GM18499 (cell line): Measurements from ENCODE around the gene MLH3.
"Not testable (repeated sequence)": the region's sequence is repeated elsewhere in the genome, so short reads cannot be mapped to it uniquely, and the experiment has no call there.

Source experiments
- ATAC-seq: cut with Tn5 transposase; IDR thresholded peaks from one replicate; pipeline ENCODE4 v1.9.1; 2021; ENCODE audit warnings: moderate number of reproducible peaks; ENCODE audit not compliant: insufficient read depth, unreplicated experiment

The MLH3 gene

DNA sequence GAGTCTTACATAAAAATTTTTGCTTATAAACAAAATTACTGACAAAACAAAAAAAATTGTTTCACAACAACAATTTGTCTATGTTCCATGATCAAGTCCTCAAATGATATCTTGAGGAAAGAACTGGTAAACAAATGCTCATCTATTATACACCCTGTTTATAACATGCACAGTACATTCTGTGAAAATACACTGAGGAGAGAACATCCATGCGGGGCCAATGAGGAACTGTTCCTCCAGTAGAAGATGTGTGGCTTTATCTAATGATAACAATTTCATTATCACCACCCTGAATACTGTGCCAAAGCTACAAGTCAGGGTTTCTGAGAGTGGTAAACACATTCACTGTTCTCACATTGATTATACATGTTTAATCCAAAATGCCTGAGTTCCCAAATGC, 10.8 kb downstream of the MLH3 start:
- ATAC-seq: no peak

DNA sequence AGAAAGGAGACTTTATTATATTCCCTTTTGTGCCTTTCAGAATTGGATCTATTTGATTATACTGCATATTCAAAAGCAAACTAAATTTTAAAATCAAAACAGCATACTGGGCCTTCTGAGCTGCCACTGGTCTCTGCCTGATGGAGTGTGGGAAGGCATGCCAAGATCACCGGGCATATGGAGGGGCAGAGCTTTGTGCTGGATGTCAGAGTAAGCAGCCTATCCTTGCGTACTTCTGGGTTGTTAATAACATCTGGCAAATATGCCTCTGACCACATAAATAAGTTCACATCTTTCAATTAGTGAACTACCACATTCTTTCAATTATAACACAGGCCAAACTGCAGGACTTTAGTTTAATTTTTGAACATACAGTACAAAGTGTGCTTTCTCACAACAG, 18.3 kb downstream of the MLH3 start:
- ATAC-seq: no peak

DNA sequence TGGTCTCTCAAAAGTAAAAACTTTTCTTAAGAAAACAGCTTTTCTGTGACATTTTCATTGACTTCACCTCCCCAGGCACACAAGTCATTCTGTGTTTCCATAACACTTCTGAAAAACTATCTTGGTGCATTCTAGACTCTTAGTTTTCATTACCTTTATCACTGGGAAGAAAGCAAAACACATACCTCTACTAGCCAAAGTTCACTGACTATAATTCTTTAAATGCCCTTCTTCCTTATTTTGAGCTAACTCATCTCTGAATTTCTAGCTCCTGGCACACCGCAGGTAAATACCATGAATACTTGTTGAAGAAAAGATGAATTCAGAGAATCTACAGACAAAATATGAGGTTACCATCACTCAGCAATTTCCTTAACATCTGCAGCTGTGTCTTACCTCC, 21.1 kb downstream of the MLH3 start:
- ATAC-seq: no peak

DNA sequence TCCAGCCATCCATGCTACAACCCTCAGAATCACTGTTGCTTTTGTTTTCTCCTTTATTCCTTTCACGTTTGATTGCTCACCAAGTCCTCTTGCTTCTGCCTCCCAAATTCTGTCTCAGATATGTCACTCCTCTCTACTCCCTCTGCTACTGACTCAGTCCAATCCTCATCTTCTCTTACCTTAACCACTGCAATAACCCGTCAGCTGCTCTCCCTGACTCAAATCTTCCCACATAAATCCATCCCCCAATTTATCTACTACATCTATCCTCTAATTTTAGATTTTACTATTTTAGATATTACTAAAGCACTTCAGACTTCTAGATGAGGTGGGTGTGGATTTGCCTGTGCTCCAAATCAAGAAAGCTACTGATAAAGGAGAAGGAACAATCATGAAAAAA, 25.4 kb downstream of the MLH3 start:
- ATAC-seq: no peak

GRCh38 chr14:75025082-75025481, 26.2 kb downstream of the MLH3 start:
- ATAC-seq: no peak

DNA sequence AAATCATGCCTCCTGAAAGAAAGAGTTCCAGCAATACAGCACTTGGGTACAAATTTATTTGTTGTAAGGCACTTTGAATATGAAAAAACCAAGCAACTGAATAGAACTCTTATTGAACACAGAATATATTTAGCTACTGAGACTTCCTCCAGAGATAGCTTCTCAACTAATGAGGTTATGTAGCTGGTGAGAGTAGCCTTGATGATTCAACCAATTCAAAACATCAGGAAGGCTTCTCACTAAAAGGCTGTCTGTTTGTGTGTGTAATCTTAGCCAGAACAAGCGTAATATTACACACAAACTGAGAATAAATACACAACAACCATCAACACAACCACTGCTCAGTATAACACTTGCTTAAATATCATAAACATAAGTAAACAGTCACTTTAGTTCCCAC, 28.2 kb downstream of the MLH3 start:
- ATAC-seq: no peak

GRCh38 chr14:75022655-75023054, 28.6 kb downstream of the MLH3 start:
- ATAC-seq: no peak

GRCh38 chr14:75018694-75019093, 32.6 kb downstream of the MLH3 start:
- no peak for ATAC-seq

GRCh38 chr14:75016815-75017214, 34.5 kb downstream of the MLH3 start:
- no peak for ATAC-seq

- no peak for ATAC-seq
These were observed 35.8 kb downstream of the MLH3 start for GRCh38 chr14:75015496-75015895.

DNA sequence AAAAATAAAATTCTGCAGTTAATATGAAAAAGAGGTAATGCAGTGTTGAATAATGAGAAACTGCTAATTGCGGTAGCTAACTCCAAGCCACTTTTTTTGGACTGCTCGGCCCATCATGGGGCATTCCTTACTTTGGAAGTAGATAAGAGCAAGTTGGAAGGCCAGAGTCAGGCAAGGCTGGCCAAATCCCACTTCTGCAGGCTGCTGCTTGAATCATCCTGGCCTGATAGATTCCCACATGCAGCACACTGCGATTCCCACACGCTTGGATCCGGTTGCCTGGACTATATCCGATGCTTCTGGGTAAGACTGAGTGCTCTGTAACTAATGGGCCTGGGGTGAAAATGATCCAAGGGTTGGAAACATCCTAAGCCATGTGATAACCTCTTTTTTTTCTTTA, 38.0 kb downstream of the MLH3 start:
- no peak for ATAC-seq

GRCh38 chr14:75011356-75011994, 39.8 kb downstream of the MLH3 start:
- no peak for ATAC-seq

DNA sequence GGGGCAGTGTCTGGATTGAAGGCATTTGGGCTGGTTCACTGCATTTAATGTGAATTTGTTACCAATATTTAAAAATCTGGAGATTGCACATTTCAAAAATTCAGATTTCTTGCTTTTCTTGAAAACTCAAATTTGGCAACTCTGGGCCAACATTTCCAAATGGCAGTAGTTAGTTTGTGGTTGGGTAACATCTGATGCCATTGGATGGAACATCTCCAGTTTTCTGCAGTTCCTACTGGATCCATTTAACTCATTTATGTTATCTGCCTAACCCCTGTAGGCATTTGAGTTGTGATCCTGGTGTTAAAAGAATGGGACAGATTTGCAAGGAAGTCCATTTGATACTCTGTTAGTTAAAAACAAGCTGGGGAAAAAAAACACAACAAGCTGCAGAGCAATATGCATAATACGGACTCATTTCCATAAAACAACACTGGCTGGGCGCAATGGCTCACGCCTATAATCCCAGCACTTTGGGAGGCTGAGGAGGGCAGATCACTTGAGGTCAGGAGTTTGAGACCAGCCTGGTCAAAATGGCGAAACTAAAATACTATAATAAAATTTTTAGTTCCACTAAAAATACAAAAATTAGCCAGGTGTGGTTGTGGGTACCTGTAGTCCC, 40.7 kb downstream of the MLH3 start:
- no peak for ATAC-seq

DNA sequence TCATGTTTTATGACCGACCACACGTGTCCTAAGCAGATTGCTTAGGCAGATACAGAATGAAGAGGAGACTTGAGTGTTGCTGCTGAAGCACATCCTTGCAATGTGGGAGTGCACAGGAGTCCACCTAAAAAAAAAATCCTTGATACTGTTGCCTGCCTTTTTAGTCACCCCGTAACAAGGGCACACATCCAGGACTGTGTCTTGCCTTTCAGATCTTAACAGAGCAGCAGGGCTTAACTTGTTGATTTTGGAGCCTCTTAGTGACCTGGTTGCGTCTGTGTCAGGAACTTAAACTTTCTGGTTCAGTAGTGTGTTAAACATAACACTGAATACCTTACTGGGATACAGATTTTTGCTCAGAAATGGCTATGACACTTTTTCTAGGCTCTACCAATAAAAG, 42.1 kb downstream of the MLH3 start:
- ATAC-seq: no peak

GRCh38 chr14:75005357-75005756, 45.9 kb downstream of the MLH3 start:
- no peak for ATAC-seq

DNA sequence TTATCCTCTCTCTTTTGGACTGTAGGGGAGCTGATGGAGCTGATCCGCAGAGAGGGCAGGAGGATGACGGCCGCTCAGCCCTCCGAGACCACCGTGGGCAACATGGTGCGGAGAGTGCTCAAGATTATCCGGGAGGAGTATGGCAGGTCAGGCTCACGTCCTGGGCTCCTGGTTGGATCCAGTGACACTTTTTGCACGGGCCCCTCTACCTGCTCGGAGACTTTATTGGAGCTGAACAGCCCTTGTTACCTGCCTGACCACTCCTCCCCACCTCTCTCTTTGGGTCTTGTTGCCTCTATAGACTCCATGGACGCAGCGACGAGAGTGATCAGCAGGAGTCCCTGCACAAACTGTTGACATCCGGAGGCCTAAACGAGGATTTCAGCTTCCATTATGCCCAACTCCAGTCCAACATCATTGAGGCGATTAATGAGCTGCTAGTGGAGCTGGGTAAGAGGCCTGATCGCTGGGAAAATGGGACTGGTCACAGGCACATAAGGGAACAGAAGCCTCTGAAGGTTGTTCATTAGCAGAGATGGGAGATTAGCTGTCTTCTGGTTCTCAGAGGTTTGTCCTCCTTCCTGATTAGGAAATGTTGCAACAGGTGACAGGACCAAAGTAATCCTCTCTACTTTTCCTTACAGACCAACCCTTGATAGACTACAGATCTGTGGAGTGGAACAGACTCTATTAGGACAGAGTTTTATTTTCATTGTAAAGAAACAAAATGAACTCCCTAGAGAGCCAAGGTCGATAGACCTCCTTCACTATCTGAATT, 47.8 kb downstream of the MLH3 start:
- ATAC-seq: no peak

DNA sequence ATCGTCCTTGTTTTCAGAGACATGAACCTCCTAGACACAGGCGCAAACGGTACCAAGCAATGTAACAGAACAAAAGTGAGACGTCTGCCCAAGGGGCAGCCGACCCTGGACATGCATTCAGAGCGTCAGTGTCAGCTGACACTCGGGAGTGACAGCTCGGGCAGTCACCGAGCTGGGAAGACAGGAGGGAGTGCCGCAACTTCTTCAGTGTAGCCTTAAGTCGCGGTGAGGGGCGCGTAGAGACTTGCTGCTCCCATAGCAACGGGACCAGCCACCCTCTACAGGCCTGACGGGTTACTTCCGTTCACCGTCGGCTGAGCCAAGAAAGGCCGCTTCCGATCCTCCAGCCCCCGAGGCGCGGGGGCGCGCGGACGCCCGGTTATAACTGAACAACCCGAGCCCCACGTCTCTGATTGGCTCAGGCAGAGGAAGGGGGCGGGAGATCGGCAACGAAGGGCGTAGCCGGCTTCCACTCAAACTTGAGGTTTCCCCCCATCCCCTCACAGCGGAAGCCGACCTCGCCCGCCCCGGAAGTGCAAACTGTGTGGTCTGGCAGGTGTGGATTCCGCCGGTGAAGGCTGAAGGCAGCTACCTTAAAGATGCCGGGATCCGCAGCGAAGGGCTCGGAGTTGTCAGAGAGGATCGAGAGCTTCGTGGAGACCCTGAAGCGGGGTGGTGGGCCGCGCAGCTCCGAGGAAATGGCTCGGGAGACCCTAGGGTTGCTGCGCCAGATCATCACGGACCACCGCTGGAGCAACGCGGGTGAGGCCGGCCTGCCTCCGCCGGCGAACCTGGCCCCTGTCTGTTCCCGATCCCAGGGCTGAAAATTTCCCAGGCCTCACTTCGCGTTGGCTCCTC, 48.6 kb downstream of the MLH3 start, which contains the start of gene EIF2B2:
Gene EIF2B2 (plus strand): TSS at position 530 of the 858 bp plus-strand sequence. CDS start 70 bp downstream, at position 600.
- peak; percentile 85 for ATAC-seq

DNA sequence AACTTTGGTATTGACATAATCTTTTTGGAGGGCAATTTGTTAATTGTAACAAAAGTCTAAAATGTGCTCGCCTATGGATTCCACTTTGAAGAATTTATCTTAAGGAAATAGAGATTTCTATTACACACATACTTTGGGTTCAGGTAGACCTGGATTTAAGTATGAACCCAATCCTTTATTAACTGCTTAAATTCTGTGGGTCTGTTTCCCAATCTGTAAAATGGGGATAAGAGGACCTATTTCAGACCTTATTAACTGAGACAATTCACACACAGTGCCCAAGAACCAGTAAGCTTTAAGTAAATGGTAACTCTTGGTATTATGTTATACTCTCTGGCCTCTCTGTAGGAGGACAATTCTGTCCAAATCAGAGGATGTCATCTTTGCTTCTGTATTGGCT, 49.4 kb downstream of the MLH3 start:
- no peak for ATAC-seq

- no peak for ATAC-seq
These were observed 50.0 kb downstream of the MLH3 start for GRCh38 chr14:75001261-75001660.

- ATAC-seq: not testable (repeated sequence)
These were observed 55.5 kb downstream of the MLH3 start for GRCh38 chr14:74995781-74996180.

GRCh38 chr14:74994182-74994581, 57.1 kb downstream of the MLH3 start:
- not testable (repeated sequence) for ATAC-seq
